HL-60 (cell line): ENCODE data around the gene SNX27.

Experiments used
- CTCF ChIP-seq: IDR thresholded peaks from one replicate; pipeline ENCODE4 v1.5.1; 2011; ENCODE audit warnings: low read length, control low read depth, inconsistent platforms; ENCODE audit not compliant: insufficient read depth
- POLR2AphosphoS5 ChIP-seq: IDR thresholded peaks from 2 replicates; pipeline ENCODE4 v1.6.1; 2012; ENCODE audit warnings: low read depth
- REST ChIP-seq: IDR thresholded peaks from 2 replicates; pipeline ENCODE4 v1.6.1; 2012; ENCODE audit warnings: low read depth; ENCODE audit not compliant: insufficient replicate concordance

- TF ChIP-seq CTCF (no peak), POLR2AphosphoS5 (no peak), REST (no peak)
Measured at GRCh38 chr1:151720125-151720524, 108.3 kb downstream of the SNX27 start.
